Loucy (cell line): Measurements from ENCODE around the gene LGALS9C.
"Not testable (repeated sequence)": the region's sequence is repeated elsewhere in the genome, so short reads cannot be mapped to it uniquely, and the experiment has no call there.

Source experiments
- CTCF ChIP-seq: fragments of 200-600 bp; sonication (generic); conservative IDR thresholded peaks from 2 replicates; pipeline ENCODE4 v1.5.1; 2014; ENCODE audit warnings: mild to moderate bottlenecking, antibody characterized with exemption, low read length
- EZH2phosphoT487 ChIP-seq: fragments of 200-600 bp; IDR thresholded peaks from 2 replicates; pipeline ENCODE4 v1.6.1; 2018; ENCODE audit warnings: antibody characterized with exemption, mild to moderate bottlenecking, moderate library complexity, borderline replicate concordance

- not testable (repeated sequence) for TF ChIP-seq CTCF, EZH2phosphoT487
Observed at GRCh38 chr17:18527354-18527753, 50.8 kb downstream of the LGALS9C start.
